Stimulated activated CD4-positive, alpha-beta T cell treated with anti-CD3 and anti-CD28 coated beads, Interleukin-2, amount 100 ng/mL, for 48 hours (primary cell): Measurements from ENCODE around the gene DMXL1.
"Not testable (repeated sequence)": the region's sequence is repeated elsewhere in the genome, so short reads cannot be mapped to it uniquely, and the experiment has no call there.

Experiments used
- DNase-seq, 2 donors: peaks; one replicate each; pipeline ENCODE4 v3.0.0-alpha.2; 2020

DMXL1 gene

DNA sequence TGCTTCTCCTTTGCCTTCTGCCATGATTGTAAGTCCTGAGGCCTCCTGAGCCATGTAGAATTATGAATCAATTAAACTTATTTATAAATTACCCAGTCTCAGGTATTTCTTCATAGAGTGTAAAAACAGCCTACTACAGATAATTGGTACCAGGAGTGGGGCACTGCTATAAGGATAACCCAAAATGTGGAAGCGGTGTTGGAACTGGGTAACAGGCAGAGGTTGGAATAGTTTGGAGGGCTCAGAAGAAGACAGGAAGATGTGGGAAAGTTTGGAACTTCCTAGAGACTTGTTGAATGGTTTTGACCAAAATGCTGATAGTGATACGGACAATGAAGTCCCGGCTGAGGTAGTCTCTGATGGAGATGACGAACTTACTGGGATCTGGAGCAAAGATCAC, 64.9 kb downstream of the DMXL1 start:
- not testable (repeated sequence) for DNase-seq

DNA sequence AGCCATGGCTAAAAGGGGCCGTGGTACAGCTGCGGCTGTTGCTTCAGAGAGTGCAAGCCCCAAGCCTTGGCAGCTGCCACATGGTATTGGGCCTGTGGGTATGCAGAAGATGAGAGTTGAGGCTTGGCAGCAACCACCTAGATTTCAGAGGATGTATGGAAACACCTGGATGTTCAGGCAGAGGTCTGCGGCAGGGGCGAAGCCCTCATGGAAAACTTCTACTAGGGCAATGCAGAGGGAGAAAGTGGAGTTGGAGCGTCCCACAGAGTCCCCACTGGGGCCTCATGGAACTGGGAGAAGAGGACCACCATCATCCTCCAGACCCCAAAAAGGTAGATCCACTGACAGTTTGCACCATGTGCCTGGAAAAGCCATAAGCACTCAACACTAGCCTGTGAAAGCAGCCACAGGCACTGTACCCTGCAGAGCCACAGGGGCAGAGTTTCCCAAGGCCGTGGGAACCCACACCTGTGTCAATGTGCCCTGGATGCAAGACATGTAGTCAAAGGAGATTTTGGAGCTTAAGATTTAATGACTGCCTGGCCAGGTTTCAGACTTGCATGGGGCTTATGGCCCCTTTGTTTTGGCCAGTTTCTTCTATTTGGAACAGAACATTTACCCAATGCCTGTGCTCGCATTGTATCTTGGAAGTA, 65.9 kb downstream of the DMXL1 start:
- no peak for DNase-seq

DNA sequence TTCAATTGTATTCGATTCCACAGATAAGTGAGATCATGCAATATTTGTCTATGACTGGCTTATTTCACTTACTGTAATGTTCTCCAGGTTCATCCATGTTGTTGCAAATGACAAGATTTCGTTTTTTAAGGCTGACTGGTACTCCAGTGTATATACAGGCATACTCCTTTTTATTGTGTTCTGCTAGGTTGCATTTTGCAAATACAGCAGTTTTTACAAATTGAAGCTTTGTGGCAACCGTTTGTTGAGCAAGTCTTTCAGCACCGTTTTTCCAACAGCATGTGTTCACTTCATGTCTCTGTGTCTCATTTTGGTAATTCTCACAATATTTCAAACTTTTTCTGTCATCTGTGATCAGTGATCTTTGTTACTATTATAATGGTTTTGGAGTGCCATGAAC, 82.7 kb downstream of the DMXL1 start:
- no peak for DNase-seq

DNA sequence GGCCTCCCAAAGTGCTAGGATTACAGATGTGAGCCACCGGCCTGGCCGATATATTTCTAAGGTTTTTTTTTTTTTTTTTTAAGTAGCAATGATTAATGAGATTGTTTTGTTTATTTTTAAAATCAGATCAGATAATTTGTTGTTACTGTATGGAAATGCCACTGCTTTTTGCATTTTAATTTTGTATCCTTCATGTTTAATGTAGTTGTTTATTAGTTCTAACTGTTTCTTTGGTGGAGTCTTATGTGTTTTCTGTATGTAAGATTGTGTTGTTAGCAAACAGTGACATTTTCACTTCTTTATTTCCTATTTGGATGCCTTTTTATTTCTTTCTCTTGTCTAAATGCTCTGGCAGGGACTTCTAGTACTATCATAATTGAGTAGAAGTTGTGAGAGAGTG, 87.3 kb downstream of the DMXL1 start:
- DNase-seq = no peak

DNA sequence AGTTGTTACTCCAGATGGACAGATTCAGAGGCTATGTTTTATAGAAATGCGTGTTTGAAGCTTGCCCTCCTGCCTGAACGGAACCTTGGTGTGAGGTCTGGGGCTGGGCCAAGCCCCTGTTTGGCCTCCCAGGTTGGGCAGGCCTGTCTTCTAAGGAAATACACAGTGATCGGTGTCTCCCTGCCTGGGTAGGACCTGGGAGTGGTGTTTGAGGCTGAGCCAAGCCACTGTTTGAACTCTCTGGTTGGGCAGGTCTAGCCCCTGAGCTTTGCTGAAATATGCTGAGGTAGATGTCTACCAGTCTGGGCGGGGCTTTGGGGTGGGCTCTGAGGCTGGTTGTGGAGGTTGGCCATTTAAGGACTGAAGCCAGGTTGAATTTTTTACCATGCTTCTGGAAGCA, 90.5 kb downstream of the DMXL1 start:
- DNase-seq = no peak

DNA sequence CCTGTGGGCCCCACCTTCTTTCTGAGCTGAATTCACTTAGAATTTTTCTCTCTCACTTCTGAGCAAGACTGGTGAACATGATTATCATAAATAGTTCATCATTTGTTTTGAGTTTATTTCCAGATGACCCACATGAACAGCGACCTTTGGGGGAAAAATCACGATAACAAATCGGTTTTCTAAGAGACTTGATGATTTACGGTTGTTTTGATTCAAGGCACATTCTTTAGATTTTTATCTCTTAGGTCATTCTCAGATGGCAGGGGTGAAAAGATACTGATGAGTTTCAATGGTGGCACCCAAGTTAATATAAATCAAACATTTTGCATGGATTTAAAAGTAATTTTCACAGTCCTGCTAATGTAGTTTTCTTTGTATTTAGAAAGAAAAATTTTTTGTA, 95.1 kb downstream of the DMXL1 start:
- no peak for DNase-seq

DNA sequence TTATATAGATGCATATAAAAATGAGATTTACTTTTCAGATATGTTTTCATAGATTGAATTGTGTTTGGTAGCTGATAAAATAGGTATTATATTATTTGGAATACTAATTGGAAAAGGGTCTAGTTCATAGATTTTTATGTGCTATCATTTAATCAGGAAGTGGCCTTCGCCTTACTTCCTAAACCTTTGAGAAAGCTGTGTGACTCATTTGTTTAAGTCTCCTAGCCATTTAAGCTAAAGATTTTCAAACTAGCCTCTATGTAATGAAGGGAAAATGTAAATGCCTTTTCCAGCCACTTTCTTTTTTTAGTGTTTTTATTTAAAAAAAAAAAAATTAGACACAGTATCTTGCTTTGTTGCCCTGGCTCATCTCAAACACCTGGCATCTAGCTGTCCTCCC, 97.5 kb downstream of the DMXL1 start:
- DNase-seq = no peak

DNA sequence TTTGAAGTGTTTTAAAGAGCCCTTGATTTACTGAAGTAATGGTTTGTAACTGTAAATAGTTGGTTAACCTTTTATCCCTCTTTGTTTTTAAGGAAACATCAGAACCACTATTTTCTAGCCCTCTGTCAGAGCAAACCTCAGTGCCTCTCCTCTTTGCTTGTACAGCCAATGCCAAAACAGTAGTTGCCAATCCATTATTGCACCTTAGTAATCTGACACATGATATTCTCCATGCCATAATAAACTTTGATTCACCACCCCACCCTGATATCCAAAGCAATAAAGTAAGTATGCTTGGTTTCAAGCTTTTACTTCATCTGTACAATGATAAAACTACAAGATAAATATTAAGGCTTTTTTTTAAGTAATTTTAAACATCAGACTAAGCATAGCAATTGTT, 100.8 kb downstream of the DMXL1 start:
- DNase-seq = no peak

DNA sequence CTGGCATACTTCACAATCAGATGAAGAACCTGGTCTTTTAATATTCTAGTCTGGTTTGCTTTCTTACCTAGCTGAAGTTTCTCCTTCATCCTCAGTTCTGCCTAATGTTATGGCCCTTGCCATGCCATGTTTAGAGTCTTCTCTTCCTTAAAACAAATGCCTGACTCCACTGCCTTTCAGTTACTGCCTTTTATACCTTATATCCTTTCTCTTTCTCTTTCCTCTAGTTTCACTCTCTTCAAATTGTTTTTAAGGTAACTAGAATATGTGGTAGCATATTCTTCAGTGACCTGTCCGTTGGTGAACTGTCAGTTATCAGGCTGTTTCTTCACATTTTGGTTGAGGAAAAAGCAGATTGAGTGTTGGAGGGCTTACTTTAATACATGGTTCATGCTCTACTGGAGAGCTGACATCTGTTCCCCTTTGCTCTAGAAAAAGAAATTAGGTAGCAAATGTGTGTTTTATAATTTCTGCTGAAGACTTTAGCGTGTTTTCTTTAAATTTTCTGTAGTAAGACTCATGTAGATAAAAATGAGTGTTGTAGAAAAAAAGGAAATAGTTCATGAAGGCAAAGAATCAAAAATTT, 103.8 kb downstream of the DMXL1 start:
- no peak for DNase-seq

DNA sequence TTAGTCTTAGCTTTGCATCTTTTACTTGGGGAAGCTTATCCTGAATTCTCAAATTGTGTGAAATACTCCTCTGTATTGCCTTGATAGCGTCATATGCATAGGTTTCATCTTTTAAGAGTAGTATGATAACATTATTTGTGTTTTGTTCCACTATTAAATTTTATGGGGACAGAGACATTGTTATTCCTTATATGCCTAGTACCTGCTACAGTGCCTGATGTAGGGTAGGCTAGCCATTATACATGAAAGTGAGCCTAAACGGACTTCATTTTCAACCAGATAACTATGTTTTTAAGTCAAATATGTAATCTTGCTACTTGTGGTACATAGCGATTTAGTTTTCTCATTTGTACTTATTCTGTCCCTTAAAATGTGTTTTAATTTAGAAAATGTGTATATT, 105.9 kb downstream of the DMXL1 start:
- DNase-seq = no peak

DNA sequence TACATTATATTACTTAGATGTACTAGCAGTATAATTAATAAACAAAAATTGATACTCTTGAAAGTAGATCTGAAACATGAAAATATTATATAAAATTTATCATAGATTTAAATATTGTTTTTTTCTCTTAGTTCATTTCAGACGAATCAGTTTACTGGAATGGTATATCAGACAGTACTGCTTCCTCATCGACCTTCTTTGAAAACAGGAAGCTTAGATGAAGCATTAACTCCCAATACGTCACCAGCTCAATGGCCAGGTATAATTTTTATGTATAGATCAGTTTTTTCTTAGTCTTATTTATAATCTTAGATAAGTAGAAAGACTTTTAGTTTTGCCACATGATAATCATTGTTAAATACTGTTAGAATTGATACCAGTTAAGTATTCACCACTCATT, 106.3 kb downstream of the DMXL1 start:
- DNase-seq = no peak

DNA sequence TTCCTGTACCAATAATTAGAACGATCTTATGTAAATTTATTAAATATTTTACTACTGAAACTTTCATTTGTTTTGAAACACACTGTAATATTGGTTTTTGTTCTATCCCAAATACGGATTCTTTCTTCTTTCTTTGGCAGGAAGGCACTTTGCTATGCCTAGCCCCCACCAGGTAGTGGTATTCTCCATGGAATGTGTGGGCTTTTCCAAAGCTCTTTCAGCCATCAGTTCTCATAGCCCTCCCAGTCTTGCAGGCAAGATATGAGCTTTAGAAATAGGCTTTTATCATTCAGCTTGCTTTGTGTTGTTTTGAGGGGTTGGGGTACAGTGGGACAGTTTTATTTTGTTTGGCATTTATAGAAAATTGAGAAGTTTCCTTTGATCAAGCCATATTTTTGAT, 107.5 kb downstream of the DMXL1 start:
- DNase-seq = no peak

DNA sequence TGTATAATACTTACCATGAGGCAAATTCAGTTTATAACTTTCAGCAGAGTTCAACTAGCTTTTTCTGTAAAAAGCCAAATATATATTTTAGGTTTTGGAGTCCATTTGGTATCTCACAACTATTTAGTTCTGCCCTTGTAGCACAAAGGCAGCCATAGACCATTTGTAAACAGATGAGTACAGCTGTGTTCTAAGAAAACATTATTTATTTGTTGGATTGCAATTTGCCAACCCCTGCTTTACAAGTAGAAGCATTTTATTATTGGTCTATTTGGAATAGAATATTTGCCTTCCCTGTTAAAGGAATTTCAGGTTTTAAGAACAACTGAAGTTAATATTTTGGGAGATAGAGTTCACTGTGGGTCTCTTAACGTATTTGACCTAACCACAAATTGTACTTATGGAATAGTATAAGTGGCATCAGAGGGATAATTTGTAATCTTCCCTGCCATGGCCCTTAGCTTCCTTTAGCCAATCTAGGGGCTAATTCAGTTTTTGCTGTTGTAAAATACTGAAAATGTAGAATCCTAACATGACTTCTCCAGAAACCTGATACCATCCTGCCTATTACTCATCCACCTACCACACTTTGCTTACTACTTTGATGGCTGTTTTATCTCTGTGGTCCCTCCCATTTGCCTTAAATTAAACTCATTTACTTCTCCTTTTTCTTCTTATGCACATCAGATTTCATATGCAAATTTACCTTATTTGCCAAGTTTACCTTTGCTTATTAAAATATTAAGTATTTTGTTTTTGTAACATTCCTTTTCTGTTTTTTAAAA, 109.2 kb downstream of the DMXL1 start:
- no peak for DNase-seq

DNA sequence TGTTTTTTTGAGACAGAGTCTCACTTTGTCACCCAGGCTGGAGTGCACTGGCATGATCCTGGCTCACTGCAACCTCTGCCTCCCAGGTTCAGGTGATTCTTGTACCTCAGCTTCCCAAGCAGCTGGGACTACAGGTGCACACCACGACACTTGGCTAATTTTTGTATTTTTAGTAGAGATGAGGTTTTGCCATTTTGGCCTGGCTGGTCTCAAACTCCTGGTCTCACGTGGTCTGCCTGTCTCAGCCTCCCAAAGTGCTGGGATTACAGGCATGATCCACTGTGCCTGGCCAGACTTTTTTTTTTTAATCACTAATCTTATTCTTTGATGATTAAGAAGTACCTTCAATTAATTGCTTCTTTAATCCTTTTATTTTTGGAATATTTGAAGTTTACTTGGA, 114.6 kb downstream of the DMXL1 start:
- not testable (repeated sequence) for DNase-seq

DNA sequence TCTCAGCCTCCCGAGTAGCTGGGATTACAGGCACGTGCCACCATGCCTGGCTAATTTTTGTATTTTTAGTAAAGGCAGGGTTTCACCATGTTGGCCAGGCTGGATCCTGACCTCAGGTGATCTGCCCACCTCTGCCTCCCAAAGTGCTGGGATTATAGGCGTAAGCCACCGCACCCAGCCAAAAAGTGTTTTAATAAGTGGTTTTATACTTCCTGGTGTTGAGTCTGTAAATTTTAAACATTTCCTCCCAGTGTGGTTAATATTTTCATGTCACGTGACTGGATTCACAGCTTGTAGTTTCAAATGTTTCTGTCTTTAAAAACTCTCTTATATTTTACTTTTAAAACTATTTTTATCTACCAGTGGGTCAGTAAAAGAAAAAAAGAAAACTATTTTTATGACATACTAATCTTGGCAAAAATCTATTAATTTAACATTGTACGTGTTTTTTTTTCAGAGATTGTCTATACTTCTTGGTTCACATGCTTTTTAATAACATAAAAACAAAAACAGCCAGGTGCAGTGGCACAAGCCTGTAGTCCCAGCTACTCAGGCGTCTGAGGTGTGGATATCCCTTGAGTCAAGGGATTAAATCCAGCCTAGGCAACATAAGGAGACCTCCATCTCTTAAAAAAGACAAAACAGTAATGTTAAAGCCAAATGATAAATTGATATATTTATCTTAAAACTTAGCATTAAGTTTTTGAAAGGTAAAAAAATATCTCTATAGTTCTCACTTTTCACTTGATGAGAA, 117.1 kb downstream of the DMXL1 start:
- DNase-seq = no peak

DNA sequence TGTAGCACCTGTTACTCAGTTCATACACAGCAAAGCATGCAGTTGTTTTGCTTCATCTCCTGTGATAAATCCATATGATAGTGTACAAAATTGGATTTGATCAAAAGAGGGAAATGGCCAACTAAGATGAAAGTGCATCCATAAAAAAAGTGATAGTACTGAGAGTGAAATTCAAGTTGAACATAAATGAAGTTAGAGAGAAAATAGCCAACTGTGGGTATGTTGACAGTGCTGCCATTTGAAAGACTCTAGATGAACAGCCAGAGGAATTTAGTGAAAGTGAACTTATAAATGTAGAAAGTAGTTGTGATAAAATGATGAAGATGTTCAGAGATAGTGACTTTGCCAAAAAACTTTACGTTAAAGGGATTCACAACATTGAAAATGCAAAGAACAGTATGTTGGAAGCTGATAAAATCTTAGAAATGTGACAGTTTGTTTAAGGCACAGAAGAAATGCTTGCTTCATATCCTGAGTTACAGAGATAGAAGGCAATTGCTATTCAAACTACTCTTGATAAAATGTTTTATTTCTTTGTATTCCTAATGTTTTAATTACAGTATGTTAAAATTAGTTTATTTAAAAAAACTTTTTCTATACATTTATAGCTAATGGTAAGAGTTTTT, 119.7 kb downstream of the DMXL1 start:
- no peak for DNase-seq

DNA sequence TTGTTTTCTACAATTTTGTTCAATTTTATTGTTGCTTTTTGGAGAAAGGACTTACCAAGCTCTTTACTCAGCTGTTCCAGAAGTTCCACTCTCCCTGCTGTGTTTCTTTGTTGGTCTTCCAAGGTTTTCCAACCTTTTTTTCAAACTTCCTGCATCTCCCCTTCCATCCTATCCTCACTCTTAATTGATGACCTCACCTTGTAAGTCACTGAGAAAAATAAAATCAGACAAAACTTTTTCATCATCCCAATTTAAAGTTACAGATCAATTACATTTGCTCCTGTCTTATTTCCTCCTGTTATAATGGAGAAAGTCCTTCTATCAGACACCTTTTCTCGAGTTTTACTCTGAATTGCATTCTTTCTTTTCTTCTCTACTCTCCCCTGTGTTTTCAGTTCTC, 121.1 kb downstream of the DMXL1 start:
- no peak for DNase-seq

DNA sequence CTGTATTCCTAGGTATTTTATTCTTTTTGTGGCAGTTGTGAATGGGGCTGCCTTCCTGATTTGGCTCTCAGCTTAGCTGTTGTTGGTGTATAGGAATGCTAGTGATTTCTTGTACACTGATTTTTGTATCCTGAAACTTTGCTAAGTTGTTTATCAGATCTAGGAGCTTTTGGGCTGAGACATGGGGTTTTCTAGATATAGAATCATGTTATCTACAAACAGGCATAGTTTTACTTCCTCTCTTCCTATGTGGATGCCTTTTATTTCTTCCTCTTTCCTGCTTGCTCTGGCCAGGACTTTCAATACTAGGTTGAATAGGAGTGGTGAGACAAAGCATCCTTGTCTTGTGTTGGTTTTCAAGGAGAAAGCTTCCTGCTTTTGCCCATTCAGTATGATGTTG, 129.9 kb downstream of the DMXL1 start:
- no peak for DNase-seq

DNA sequence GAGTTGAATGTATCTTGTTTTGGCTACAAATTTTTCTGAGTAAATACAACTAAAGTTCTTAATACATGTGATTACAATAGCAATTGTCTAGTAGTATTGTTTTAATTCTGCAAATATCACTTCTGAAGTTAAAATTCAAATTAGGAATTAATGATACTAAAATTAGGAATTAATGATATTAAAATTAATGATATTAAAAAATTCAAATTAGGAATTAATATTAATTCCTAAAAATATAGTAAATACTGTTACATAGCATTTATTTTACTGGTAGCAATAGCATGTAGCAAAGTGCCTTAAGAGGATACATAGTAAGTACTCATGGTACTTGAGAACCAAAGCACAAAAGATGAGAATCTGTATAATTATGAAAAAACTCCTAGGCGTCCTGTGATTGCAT, 136.2 kb downstream of the DMXL1 start:
- no peak for DNase-seq

DNA sequence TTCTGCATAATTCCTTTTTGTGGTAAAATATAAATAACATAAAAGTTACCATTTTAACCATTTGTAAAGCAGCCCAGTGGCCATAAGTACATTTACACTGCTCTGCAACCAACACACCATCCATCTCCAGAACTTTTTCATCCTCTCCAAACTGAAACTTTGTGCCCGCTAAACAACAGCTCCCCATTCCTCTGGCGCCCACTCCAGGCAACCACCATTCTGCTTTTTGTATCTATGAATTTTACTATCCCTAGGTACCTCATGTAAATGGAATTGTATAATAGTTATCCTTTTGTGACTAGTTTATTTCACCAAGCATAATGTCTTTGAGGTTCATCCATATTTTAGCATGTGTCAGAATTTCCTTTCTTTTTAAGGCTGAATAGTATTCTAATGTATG, 141.1 kb downstream of the DMXL1 start:
- DNase-seq = no peak

DNA sequence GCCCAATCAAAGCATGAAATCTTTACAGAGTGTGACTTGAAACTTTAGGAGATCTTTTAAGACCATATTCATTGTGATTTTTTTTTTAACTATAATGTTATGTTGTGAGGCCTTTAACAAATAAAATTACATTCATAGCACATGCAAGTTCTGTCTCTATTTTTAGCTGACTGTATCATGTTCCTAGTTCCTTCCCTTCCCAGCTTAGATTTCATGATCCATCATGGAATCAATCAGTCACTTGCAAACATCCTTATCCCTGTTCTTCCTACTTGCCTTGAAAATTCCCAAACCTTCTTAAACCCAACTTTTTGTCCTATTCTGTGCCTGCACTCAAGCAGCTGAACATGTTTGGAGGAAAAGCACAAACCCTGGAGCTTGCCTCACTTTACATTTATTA, 141.8 kb downstream of the DMXL1 start:
- no peak for DNase-seq

DNA sequence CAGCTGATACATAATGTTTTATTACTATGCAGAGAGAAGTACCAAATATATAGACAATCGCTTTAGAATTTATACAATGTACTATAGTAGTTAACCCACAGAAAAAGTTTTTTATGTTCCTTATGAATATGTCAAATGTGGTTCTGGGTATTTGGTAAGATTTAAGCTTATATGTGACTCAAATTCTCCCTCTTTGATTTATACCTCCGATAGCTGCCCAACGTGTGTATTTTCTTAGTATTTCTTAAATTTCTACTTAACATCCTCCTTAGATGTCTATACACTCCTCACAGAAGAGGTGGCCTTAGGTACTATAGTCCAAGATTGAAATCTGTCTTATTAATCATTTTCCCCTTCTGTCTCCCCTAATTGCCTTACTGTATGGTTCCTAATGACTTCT, 146.3 kb downstream of the DMXL1 start:
- no peak for DNase-seq
